ENCODE data around the gene PBX4. TPM values are rescaled to one million over a fixed set of nuclear protein-coding genes. Genes with fewer than 3 reads are reported as not detected.

Gene PBX4
- total RNA-seq, 4 donors from 2014 or later, result 3.7 to 11.8 (median 8.1) TPM

DNA sequence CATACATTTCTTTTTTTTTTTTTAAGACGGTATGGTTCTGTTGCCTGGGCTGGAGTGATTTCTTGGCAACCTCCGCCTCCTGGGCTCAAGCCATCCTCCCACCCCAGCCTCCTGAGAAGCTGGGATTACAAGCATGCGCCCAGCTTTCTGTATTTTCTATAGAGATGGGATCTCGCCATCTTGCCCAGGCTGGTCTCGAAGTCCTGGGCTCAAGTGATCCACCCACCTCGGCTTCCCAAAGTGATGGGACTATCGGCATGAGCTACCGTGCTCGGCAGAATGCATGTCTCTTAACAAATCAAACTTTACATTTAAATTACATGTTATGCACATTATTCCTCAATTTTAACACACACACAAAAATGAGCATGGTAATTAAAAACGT, 101.3 kb downstream of the PBX4 start:
- 75 to 80% methylated on average over 10 of the region's 10 CpGs for WGBS, 2 donors
- no peaks in the 10 kb centered on the region for H3K27me3 ChIP-seq
- no peak overlapping the region for H3K27ac ChIP-seq
- H3K4me3 ChIP-seq, result peak overlapping the region in 1 of 4 donors; percentile 61
- TF ChIP-seq, protein P1, sequence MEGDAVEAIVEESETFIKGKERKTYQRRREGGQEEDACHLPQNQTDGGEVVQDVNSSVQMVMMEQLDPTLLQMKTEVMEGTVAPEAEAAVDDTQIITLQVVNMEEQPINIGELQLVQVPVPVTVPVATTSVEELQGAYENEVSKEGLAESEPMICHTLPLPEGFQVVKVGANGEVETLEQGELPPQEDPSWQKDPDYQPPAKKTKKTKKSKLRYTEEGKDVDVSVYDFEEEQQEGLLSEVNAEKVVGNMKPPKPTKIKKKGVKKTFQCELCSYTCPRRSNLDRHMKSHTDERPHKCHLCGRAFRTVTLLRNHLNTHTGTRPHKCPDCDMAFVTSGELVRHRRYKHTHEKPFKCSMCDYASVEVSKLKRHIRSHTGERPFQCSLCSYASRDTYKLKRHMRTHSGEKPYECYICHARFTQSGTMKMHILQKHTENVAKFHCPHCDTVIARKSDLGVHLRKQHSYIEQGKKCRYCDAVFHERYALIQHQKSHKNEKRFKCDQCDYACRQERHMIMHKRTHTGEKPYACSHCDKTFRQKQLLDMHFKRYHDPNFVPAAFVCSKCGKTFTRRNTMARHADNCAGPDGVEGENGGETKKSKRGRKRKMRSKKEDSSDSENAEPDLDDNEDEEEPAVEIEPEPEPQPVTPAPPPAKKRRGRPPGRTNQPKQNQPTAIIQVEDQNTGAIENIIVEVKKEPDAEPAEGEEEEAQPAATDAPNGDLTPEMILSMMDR (IDR thresholded peaks at IDR 0.05), result no peak
- TF ChIP-seq POLR2A (IDR thresholded peaks at IDR 0.05), result no peak
- no peak for TF ChIP-seq EP300 (IDR thresholded peaks at IDR 0.05)
- peaks cover 0 to 7% (median 0%) of the 10 kb centered on the region in 4 donors for H3K9me3 ChIP-seq
- peaks cover 0 to 32% (median 0%) of the 10 kb centered on the region in 3 donors for H3K36me3 ChIP-seq
- DNase-seq (ENCODE audit: low spot score in 2 of 2), result no peak
- H3K4me1 ChIP-seq, result peaks cover 0 to 45% (median 13%) of the 10 kb centered on the region in 4 donors

GRCh38 chr19:19515642-19516519, 102.6 kb downstream of the PBX4 start, which contains the start of gene NDUFA13:
TSS of gene NDUFA13 (plus strand) at chr19:19516225. CDS start at chr19:19516239, 14 bp downstream.
- peak; percentile 90 to 97 for DNase-seq (ENCODE audit: low spot score in 2 of 2)
- TF ChIP-seq EP300 (IDR thresholded peaks at IDR 0.05) (peak; percentile 47 to 100), POLR2A (IDR thresholded peaks at IDR 0.05) (peak; percentile 60 to 73)
- TF ChIP-seq, protein P1 (IDR thresholded peaks at IDR 0.05), result peak in 3 of 5 experiments; percentile 17 to 38 (median 18)
- Histone ChIP-seq H3K27ac (peak within 1 kb of the TSS; percentile 83 to 90 (median 86)), H3K9me3 (peaks cover 0 to 7% (median 0%) of the 10 kb centered on the region in 4 donors), H3K36me3 (peaks cover 0 to 24% (median 0%) of the 10 kb centered on the region in 3 donors), H3K4me1 (peaks cover 0 to 45% (median 13%) of the 10 kb centered on the region in 4 donors), H3K27me3 (no peaks in the 10 kb centered on the region), H3K4me3 (peak within 1 kb of the TSS; percentile 61 to 85 (median 70))
- WGBS, 2 donors, result 7 to 11% methylated on average over 30 to 45 of the region's 61 CpGs

- Histone ChIP-seq H3K36me3 (peaks cover 0 to 16% (median 0%) of the 10 kb centered on the region in 3 donors), H3K27me3 (no peaks in the 10 kb centered on the region), H3K4me3 (peak within 1 kb of the TSS; percentile 61 to 85 (median 70)), H3K9me3 (peaks cover 0 to 7% (median 0%) of the 10 kb centered on the region in 4 donors), H3K27ac (peak within 1 kb of the TSS; percentile 83 to 90 (median 86)), H3K4me1 (peaks cover 0 to 45% (median 13%) of the 10 kb centered on the region in 4 donors)
- DNase-seq (ENCODE audit: low spot score in 2 of 2), result no peak
- 83 to 89% methylated on average over 69 to 74 of the region's 74 CpGs for WGBS, 2 donors
- TF ChIP-seq, protein P1 (IDR thresholded peaks at IDR 0.05), result no peak
Measured at GRCh38 chr19:19514881-19515641, 103.4 kb downstream of the PBX4 start, which contains the start of gene TSSK6. TSS of gene TSSK6 (minus strand) at chr19:19515548. CDS start at chr19:19515427, 121 bp downstream.

DNA sequence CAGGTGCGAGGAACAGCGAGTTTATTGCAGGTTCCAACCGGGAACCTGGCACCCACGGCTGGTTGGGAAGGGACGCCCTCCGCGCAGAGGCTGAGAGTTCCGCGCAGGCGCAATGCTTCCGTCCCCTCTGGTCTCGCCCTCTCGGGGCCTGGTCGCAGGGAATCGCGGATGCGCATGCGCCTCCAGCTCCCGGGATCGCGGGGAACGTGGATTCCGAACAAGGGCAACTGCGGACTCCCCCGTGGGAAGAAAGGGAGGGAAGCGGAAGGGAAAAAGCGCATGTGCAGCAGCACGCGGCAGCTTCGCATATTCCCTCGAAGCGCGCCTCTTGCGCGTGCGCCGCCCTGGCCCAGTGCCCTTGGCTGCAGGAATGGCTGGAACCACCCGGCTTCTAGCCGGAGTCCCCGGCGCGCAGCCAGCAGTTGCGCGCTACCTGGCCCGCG, 104.3 kb downstream of the PBX4 start:
- H3K9me3 ChIP-seq, result peaks cover 0 to 7% (median 0%) of the 10 kb centered on the region in 4 donors
- H3K36me3 ChIP-seq, result peaks cover 0 to 8% (median 0%) of the 10 kb centered on the region in 3 donors
- no peak for DNase-seq (ENCODE audit: low spot score in 2 of 2)
- H3K27ac ChIP-seq, result no peak overlapping the region
- H3K27me3 ChIP-seq, result no peaks in the 10 kb centered on the region
- TF ChIP-seq, protein P1 (IDR thresholded peaks at IDR 0.05), result no peak
- TF ChIP-seq EP300 (IDR thresholded peaks at IDR 0.05), result peak in 1 of 2 donors; percentile 21
- 34 to 43% methylated on average over 24 to 46 of the region's 46 CpGs for WGBS, 2 donors
- H3K4me1 ChIP-seq, result peaks cover 0 to 40% (median 13%) of the 10 kb centered on the region in 4 donors
- peak overlapping the region in 1 of 4 donors; percentile 31 for H3K4me3 ChIP-seq

Data from tibial nerve (tissue), 4 donors.